IPS-15b (cell line): ENCODE results near the gene NDUFA3.

Experiments
- H3K27me3 ChIP-seq: one replicate; pipeline ENCODE4 v1.6.1; 2013; ENCODE audit warnings: low read length; ENCODE audit not compliant: control insufficient read depth, insufficient read depth
- H3K36me3 ChIP-seq: one replicate; pipeline ENCODE4 v1.6.1; 2013; ENCODE audit warnings: low read length; ENCODE audit not compliant: control insufficient read depth, insufficient read depth
- H3K4me1 ChIP-seq: one replicate; pipeline ENCODE4 v1.6.1; 2013; ENCODE audit warnings: mild to moderate bottlenecking, low read length; ENCODE audit not compliant: control insufficient read depth, insufficient read depth
- H3K4me3 ChIP-seq: one replicate; pipeline ENCODE4 v1.5.1; 2013; ENCODE audit warnings: low read depth, low read length
- H3K9ac ChIP-seq: one replicate; pipeline ENCODE4 v1.6.1; 2013; ENCODE audit warnings: low read depth, mild to moderate bottlenecking, low read length
- H3K9me3 ChIP-seq: one replicate; pipeline ENCODE4 v1.6.1; 2013; ENCODE audit warnings: mild to moderate bottlenecking, low read length; ENCODE audit not compliant: control insufficient read depth, insufficient read depth

NDUFA3 gene

GRCh38 chr19:54114340-54115108 is 11.9 kb downstream of the NDUFA3 start:
- peak overlapping the region; percentile 79 for H3K4me3 ChIP-seq
- peaks cover 26% of the 10 kb centered on the region for H3K36me3 ChIP-seq
- H3K4me1 ChIP-seq = no peaks in the 10 kb centered on the region
- H3K27me3 ChIP-seq = no peaks in the 10 kb centered on the region
- peak overlapping the region; percentile 90 for H3K9ac ChIP-seq
- H3K9me3 ChIP-seq = no peaks in the 10 kb centered on the region

GRCh38 chr19:54115109-54116063 is 12.7 kb downstream of the NDUFA3 start, which contains the start of the genes PRPF31 and TFPT:
PRPF31 (plus strand) TSS chr19:54115754; CDS start chr19:54118279, 2,525 bp downstream.
TFPT (minus strand) TSS chr19:54115657; CDS start chr19:54115269, 388 bp downstream.
- Histone ChIP-seq H3K9ac (peak within 1 kb of the TSS; percentile 90), H3K27me3 (no peaks in the 10 kb centered on the region), H3K4me1 (no peaks in the 10 kb centered on the region), H3K36me3 (peaks cover 25% of the 10 kb centered on the region), H3K4me3 (peak within 1 kb of the TSS; percentile 79), H3K9me3 (no peaks in the 10 kb centered on the region)

GRCh38 chr19:54121259-54121658 is 18.6 kb downstream of the NDUFA3 start:
- H3K36me3 ChIP-seq = peaks cover 58% of the 10 kb centered on the region
- H3K4me1 ChIP-seq = no peaks in the 10 kb centered on the region
- no peaks in the 10 kb centered on the region for H3K9me3 ChIP-seq
- H3K4me3 ChIP-seq = no peak overlapping the region
- no peaks in the 10 kb centered on the region for H3K27me3 ChIP-seq
- H3K9ac ChIP-seq = no peak overlapping the region

- H3K9me3 ChIP-seq = no peaks in the 10 kb centered on the region
- no peak overlapping the region for H3K9ac ChIP-seq
- no peak overlapping the region for H3K4me3 ChIP-seq
- H3K36me3 ChIP-seq = peaks cover 60% of the 10 kb centered on the region
- no peaks in the 10 kb centered on the region for H3K27me3 ChIP-seq
- H3K4me1 ChIP-seq = no peaks in the 10 kb centered on the region
Measured at GRCh38 chr19:54123682-54124081, 21.0 kb downstream of the NDUFA3 start.

- Histone ChIP-seq H3K9ac (no peak overlapping the region), H3K4me1 (no peaks in the 10 kb centered on the region), H3K27me3 (no peaks in the 10 kb centered on the region), H3K4me3 (no peak overlapping the region), H3K36me3 (peaks cover 67% of the 10 kb centered on the region), H3K9me3 (no peaks in the 10 kb centered on the region)
Measured at GRCh38 chr19:54124393-54124792, 21.7 kb downstream of the NDUFA3 start.

- Histone ChIP-seq H3K36me3 (peaks cover 64% of the 10 kb centered on the region), H3K4me1 (no peaks in the 10 kb centered on the region), H3K4me3 (no peak overlapping the region), H3K27me3 (no peaks in the 10 kb centered on the region), H3K9ac (no peak overlapping the region), H3K9me3 (no peaks in the 10 kb centered on the region)
Measured at GRCh38 chr19:54125713-54126112, 23.1 kb downstream of the NDUFA3 start.

GRCh38 chr19:54127688-54128440 is 25.2 kb downstream of the NDUFA3 start:
- H3K4me3 ChIP-seq = no peak overlapping the region
- H3K9me3 ChIP-seq = no peaks in the 10 kb centered on the region
- H3K4me1 ChIP-seq = no peaks in the 10 kb centered on the region
- H3K36me3 ChIP-seq = peaks cover 57% of the 10 kb centered on the region
- H3K9ac ChIP-seq = no peak overlapping the region
- H3K27me3 ChIP-seq = no peaks in the 10 kb centered on the region

- Histone ChIP-seq H3K9me3 (no peaks in the 10 kb centered on the region), H3K9ac (no peak overlapping the region), H3K4me1 (no peaks in the 10 kb centered on the region), H3K27me3 (no peaks in the 10 kb centered on the region), H3K36me3 (peaks cover 52% of the 10 kb centered on the region), H3K4me3 (no peak overlapping the region)
Measured at GRCh38 chr19:54128441-54128725, 25.7 kb downstream of the NDUFA3 start.

GRCh38 chr19:54128796-54129616 is 26.4 kb downstream of the NDUFA3 start:
- no peak overlapping the region for H3K9ac ChIP-seq
- H3K4me3 ChIP-seq = no peak overlapping the region
- H3K27me3 ChIP-seq = no peaks in the 10 kb centered on the region
- no peaks in the 10 kb centered on the region for H3K4me1 ChIP-seq
- no peaks in the 10 kb centered on the region for H3K9me3 ChIP-seq
- peaks cover 46% of the 10 kb centered on the region for H3K36me3 ChIP-seq

- Histone ChIP-seq H3K4me1 (no peaks in the 10 kb centered on the region), H3K9me3 (no peaks in the 10 kb centered on the region), H3K36me3 (peaks cover 40% of the 10 kb centered on the region), H3K27me3 (no peaks in the 10 kb centered on the region), H3K4me3 (no peak overlapping the region), H3K9ac (no peak overlapping the region)
Measured at GRCh38 chr19:54129617-54129996, 27.0 kb downstream of the NDUFA3 start.
